ENCODE data around the gene ARHGAP32.

Gene ARHGAP32

DNA sequence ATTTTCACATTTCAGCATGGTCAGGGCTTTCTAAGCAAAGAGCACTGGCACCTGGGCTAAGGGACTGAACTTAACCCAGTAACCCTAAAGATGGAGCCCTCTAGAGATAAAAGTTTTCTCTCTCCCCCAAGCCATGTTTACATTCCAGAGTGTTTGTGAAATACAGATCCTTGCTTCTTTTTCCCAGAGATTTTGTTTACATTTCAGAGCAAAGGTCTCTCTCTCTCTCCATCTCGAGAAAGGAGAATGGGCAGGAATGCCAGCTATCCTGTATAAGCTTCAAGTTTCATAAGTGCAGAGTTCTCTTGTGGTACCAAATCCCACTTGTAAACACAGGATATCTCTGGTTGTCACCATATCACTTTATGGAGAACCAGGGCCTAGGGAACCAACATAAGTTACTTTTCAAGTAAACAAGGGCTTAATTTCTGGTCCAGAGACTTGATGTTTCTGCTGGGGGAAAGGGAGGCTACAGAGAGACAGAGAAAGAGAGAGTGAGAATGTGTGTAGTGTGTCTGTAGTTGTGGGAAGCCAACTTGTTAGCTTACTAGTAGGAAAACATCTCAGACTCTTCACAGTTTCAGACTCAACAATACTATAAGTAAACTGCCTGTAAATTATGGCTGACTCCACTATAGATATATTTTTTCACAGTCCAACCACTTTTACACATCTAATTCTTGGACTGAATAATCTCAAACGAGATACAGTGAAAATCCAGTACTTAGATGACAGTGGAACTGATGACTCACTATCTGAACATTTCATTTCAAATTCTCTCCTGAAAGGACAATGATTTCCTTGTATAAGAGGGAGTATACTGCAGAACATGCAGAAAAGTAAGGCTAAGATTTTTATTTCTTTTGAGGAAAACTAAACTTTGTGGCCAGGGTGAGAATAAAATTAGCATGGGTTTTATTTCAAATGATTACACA lies 76.2 kb downstream of the ARHGAP32 start:
- TF ChIP-seq CTCF (IDR thresholded peaks at IDR 0.05; ENCODE audit: insufficient read depth, low read depth, low read length, missing control alignments): no peak
- H3K4me3 ChIP-seq (ENCODE audit: low read length): no peak overlapping the region
- peak; percentile 44 for DNase-seq (ENCODE audit: low read depth)

GRCh38 chr11:129109701-129110100 lies 82.4 kb downstream of the ARHGAP32 start:
- no peak for DNase-seq (ENCODE audit: low read depth)
- no peak overlapping the region for H3K4me3 ChIP-seq (ENCODE audit: low read length)
- TF ChIP-seq CTCF (IDR thresholded peaks at IDR 0.05; ENCODE audit: insufficient read depth, low read depth, low read length, missing control alignments): no peak

- TF ChIP-seq CTCF (IDR thresholded peaks at IDR 0.05; ENCODE audit: insufficient read depth, low read depth, low read length, missing control alignments): no peak
- no peak for DNase-seq (ENCODE audit: low read depth)
- H3K4me3 ChIP-seq (ENCODE audit: low read length): no peak overlapping the region
Observed at GRCh38 chr11:129106788-129107187, 85.3 kb downstream of the ARHGAP32 start.

GRCh38 chr11:129102756-129103155 lies 89.4 kb downstream of the ARHGAP32 start:
- no peak for DNase-seq (ENCODE audit: low read depth)
- no peak for TF ChIP-seq CTCF (IDR thresholded peaks at IDR 0.05; ENCODE audit: insufficient read depth, low read depth, low read length, missing control alignments)
- H3K4me3 ChIP-seq (ENCODE audit: low read length): no peak overlapping the region

- no peak overlapping the region for H3K4me3 ChIP-seq (ENCODE audit: low read length)
- TF ChIP-seq CTCF (IDR thresholded peaks at IDR 0.05; ENCODE audit: insufficient read depth, low read depth, low read length, missing control alignments): no peak
- no peak for DNase-seq (ENCODE audit: low read depth)
Observed at GRCh38 chr11:129102225-129102624, 89.9 kb downstream of the ARHGAP32 start.

DNA sequence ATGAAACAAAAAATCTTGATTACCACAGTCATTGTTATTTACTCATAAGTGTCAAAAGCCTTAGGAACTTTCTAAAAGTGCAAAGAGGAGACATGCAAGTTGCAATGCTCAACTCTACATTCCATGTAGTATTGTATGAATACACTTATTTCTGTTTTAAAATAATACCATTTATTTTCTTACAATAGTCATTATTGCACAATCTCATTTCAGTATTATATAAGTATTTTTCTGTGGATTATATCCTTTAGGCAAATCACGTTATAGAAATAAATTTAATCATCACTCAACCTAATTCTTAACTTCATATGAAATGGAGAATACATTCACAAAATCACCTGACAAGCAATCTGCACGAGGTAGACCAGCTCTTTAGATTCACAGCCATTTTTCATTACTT lies 98.8 kb downstream of the ARHGAP32 start:
- no peak overlapping the region for H3K4me3 ChIP-seq (ENCODE audit: low read length)
- no peak for TF ChIP-seq CTCF (IDR thresholded peaks at IDR 0.05; ENCODE audit: insufficient read depth, low read depth, low read length, missing control alignments)
- no peak for DNase-seq (ENCODE audit: low read depth)

DNA sequence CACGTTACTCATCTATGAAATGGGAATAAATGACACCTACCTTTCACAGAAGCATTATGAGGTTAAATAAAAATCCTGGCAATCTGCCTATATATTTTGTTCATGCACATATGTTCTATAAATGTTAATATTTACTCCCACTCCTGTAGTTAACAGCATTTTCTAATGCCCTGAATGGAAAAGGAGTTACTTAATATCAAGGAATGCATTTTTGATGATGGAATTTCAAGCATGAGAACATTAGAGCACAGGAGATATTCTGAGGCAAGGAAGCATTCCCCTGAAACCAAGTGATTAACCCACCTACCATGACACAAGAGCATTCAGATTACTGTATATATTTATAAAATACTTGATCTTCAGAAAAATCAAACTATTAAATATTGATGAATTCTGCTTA lies 102.1 kb downstream of the ARHGAP32 start:
- DNase-seq (ENCODE audit: low read depth): peak; percentile 16
- no peak for TF ChIP-seq CTCF (IDR thresholded peaks at IDR 0.05; ENCODE audit: insufficient read depth, low read depth, low read length, missing control alignments)

More for the DNA sequence above, 102.1 kb downstream of the ARHGAP32 start:
- no peak overlapping the region for H3K4me3 ChIP-seq (ENCODE audit: low read length)
